ENCODE data around the gene FARP1. TPM values are rescaled to one million over a fixed set of nuclear protein-coding genes. Genes with fewer than 3 reads are reported as not detected.
A peak's percentile ranks its signal among the peaks of the same experiment; 100 is the strongest.

Gene FARP1
- total RNA-seq, 1 donor from 2014 or later, result 289 TPM

DNA sequence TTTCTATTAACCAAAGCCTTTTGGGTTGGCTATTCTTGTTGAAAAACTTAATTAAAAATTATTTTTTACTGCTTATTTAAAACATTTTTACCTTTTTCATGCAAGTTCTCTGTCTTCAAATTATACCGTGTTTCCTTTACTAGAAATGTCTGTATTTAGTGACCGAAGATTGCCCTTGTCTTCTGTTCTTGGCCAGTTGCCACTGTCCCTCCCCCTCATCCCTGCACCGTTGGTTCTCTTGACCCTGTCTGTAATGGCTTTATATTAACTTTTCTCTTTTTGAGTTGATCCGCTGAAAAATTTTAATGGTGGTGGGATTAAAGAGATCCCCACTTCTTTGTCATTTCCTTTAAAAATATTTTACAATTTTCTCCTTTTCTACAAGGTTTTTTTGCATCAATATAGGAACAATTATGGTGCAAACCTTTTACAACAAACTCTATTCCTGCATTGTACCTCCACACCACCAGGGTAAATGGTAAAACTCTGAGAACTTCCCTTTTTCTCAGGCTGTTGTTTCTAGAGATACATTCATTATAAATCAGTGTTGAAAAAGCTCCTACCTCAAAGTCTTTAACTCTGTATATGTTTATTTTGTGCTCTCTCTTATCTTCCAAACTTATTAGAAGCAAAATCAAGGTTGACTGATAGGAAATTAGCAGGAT, 47.1 kb downstream of the FARP1 start:
- peaks cover 75% of the 10 kb centered on the region for H3K4me1 Mint-ChIP-seq
- H3K27me3 Mint-ChIP-seq (ENCODE audit: low read depth), result no peaks in the 10 kb centered on the region
- H3K4me3 Mint-ChIP-seq, result peak overlapping the region; percentile 43

DNA sequence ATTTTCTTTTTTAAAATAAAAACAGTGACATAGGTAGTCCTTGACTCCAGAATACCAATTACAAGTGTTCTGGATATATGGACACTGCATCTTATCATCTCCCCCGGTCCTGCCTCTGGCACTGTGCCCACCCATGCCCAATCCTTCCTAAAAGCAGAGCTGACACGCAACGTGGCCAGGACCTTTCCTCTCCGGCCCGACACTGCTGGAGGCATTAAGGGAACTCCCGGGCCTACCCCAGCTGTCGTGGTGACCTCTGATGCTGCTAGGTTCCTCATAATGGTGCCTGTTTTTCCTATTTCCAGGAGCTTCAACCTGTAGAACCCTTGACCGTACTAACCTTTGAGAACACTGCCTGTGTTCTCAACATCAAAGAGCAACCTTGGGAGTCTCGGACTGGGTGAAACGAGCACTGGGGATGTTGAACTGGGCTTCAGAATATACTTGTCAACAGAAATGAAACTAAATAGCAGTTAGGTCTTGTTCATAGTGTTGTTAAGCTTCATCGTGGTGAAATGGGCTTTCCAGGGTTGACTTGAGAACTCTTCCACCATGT, 48.1 kb downstream of the FARP1 start:
- Mint-ChIP-seq H3K4me1 (peaks cover 79% of the 10 kb centered on the region), H3K27me3 (ENCODE audit: low read depth) (no peaks in the 10 kb centered on the region), H3K36me3 (peaks cover 3% of the 10 kb centered on the region), H3K27ac (peak overlapping the region; percentile 90), H3K9me3 (peaks cover 3% of the 10 kb centered on the region), H3K4me3 (no peak overlapping the region)
- TF ChIP-seq, protein P1, sequence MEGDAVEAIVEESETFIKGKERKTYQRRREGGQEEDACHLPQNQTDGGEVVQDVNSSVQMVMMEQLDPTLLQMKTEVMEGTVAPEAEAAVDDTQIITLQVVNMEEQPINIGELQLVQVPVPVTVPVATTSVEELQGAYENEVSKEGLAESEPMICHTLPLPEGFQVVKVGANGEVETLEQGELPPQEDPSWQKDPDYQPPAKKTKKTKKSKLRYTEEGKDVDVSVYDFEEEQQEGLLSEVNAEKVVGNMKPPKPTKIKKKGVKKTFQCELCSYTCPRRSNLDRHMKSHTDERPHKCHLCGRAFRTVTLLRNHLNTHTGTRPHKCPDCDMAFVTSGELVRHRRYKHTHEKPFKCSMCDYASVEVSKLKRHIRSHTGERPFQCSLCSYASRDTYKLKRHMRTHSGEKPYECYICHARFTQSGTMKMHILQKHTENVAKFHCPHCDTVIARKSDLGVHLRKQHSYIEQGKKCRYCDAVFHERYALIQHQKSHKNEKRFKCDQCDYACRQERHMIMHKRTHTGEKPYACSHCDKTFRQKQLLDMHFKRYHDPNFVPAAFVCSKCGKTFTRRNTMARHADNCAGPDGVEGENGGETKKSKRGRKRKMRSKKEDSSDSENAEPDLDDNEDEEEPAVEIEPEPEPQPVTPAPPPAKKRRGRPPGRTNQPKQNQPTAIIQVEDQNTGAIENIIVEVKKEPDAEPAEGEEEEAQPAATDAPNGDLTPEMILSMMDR (IDR thresholded peaks at IDR 0.05; ENCODE audit: unreplicated experiment), result no peak
- no peak for DNase-seq (ENCODE audit: low spot score in 2 of 2, unreplicated experiment in 2 of 2)

More for the DNA sequence above, 47.1 kb downstream of the FARP1 start:
- Mint-ChIP-seq H3K27ac (peak overlapping the region; percentile 90), H3K9me3 (peaks cover 3% of the 10 kb centered on the region), H3K36me3 (peaks cover 3% of the 10 kb centered on the region)
- no peak for DNase-seq (ENCODE audit: low spot score in 2 of 2, unreplicated experiment in 2 of 2)
- TF ChIP-seq, protein P1 (IDR thresholded peaks at IDR 0.05; ENCODE audit: unreplicated experiment), result no peak

DNA sequence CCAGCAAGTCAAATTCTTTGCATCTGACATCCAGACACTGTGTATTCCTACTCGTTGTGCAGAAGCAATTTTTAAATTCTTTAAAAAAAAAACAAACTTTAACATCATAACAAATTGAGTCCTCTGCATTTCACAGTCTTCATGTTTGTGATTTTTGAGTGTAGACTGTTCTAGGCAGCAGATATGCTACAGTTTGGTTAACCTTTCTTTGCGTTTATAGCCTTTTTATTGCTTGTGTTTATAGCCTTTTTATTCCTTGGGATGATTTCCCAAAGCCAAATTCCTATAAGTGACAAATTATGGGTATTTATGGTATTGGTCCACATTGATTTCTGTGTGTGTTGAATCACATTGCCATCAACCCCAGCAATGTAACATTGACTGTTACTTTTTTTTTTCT, 49.1 kb downstream of the FARP1 start:
- Mint-ChIP-seq H3K36me3 (no peaks in the 10 kb centered on the region), H3K27ac (no peak overlapping the region), H3K4me1 (peaks cover 80% of the 10 kb centered on the region), H3K4me3 (no peak overlapping the region), H3K27me3 (ENCODE audit: low read depth) (no peaks in the 10 kb centered on the region), H3K9me3 (no peaks in the 10 kb centered on the region)
- TF ChIP-seq, protein P1 (IDR thresholded peaks at IDR 0.05; ENCODE audit: unreplicated experiment), result no peak
- DNase-seq (ENCODE audit: low spot score in 2 of 2, unreplicated experiment in 2 of 2), result no peak

DNA sequence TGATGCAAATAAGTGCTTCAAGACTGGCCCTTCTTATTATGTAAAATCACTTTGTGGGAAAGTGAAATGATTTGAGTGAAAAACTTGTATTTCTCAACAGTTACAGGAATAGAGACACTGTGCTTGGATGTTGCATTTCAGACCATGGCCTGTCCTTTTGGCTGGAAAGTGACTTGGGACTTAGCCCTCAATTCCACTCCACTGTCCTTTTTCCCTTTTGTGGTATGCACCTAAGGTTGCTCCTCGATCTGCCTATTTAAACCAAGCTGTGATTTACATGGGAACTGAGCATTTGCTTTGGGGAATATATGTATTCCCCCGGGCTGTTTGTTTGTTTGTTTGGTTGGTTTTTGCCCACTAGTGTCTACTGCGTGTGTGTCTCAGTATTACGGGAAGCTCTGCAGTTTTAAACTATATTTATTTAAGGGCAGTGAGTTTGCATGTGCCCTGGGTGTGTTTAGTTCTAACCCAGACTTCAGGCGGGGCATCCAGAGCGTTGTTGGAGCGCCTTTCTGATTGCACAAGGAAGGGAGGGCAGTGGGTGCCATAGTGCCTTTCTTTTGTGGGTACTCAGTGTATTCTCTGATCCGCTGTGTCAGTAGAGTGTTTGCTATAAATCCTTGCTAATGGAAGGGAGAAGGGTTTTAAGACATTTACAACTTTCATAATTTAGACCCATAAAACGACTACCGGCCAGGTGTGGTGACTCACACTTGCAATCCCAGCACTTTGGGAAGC, 52.3 kb downstream of the FARP1 start:
- Mint-ChIP-seq H3K36me3 (peaks cover 4% of the 10 kb centered on the region), H3K27me3 (ENCODE audit: low read depth) (no peaks in the 10 kb centered on the region), H3K27ac (peak overlapping the region; percentile 74), H3K9me3 (peaks cover 3% of the 10 kb centered on the region), H3K4me1 (peaks cover 66% of the 10 kb centered on the region), H3K4me3 (no peak overlapping the region)
- TF ChIP-seq, protein P1 (IDR thresholded peaks at IDR 0.05; ENCODE audit: unreplicated experiment), result no peak
- no peak for DNase-seq (ENCODE audit: low spot score in 2 of 2, unreplicated experiment in 2 of 2)

DNA sequence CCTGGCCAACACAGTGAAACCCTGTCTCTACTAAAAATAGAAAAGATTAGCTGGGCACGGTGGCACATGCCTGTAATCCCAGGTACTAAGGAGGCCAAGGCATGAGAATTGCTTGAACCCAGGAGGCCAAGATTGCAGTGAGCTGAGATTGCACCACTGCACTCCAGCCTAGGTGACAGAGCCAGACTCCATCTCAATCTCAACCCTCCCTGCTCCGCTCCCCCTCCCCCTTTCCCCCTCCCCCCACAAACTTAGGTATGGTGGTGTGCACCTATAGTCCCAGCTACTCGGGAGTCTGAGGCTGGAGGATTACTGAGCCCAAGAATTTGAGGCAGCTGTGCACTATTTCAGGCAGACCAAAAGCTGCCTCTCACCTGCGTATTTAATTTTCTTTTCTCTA, 55.8 kb downstream of the FARP1 start:
- no peak overlapping the region for H3K4me3 Mint-ChIP-seq
- peaks cover 61% of the 10 kb centered on the region for H3K4me1 Mint-ChIP-seq
- no peaks in the 10 kb centered on the region for H3K27me3 Mint-ChIP-seq (ENCODE audit: low read depth)
- peaks cover 10% of the 10 kb centered on the region for H3K36me3 Mint-ChIP-seq
- no peak for DNase-seq (ENCODE audit: low spot score in 2 of 2, unreplicated experiment in 2 of 2)
- peak overlapping the region; percentile 80 for H3K27ac Mint-ChIP-seq
- TF ChIP-seq, protein P1 (IDR thresholded peaks at IDR 0.05; ENCODE audit: unreplicated experiment), result no peak
- peaks cover 3% of the 10 kb centered on the region for H3K9me3 Mint-ChIP-seq

Measured in mesothelial cell of epicardium (in vitro differentiated cells).